ENCODE data around the gene CLEC3B. TPM values are rescaled to one million over a fixed set of nuclear protein-coding genes. Genes with fewer than 3 reads are reported as not detected.
A peak's percentile ranks its signal among the peaks of the same experiment; 100 is the strongest.

Gene CLEC3B
- total RNA-seq, 2 donors from 2014 or later, result 9.6 to 28.9 TPM

- DNase-seq, result no peak
- Histone ChIP-seq H3K9me3 (no peaks in the 10 kb centered on the region), H3K27ac (no peak overlapping the region), H3K4me1 (no peaks in the 10 kb centered on the region), H3K4me3 (no peak overlapping the region), H3K36me3 (no peaks in the 10 kb centered on the region), H3K9ac (ENCODE audit: low read depth in 2 of 2, low read length in 2 of 2) (no peak overlapping the region), H3K27me3 (no peaks in the 10 kb centered on the region)
- TF ChIP-seq, protein P1, sequence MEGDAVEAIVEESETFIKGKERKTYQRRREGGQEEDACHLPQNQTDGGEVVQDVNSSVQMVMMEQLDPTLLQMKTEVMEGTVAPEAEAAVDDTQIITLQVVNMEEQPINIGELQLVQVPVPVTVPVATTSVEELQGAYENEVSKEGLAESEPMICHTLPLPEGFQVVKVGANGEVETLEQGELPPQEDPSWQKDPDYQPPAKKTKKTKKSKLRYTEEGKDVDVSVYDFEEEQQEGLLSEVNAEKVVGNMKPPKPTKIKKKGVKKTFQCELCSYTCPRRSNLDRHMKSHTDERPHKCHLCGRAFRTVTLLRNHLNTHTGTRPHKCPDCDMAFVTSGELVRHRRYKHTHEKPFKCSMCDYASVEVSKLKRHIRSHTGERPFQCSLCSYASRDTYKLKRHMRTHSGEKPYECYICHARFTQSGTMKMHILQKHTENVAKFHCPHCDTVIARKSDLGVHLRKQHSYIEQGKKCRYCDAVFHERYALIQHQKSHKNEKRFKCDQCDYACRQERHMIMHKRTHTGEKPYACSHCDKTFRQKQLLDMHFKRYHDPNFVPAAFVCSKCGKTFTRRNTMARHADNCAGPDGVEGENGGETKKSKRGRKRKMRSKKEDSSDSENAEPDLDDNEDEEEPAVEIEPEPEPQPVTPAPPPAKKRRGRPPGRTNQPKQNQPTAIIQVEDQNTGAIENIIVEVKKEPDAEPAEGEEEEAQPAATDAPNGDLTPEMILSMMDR (IDR thresholded peaks at IDR 0.05), result no peak
- intact Hi-C loops (cut with DNase I), result no loop called here
Measured at GRCh38 chr3:45010811-45011333, 15.2 kb upstream of the CLEC3B start.

DNA sequence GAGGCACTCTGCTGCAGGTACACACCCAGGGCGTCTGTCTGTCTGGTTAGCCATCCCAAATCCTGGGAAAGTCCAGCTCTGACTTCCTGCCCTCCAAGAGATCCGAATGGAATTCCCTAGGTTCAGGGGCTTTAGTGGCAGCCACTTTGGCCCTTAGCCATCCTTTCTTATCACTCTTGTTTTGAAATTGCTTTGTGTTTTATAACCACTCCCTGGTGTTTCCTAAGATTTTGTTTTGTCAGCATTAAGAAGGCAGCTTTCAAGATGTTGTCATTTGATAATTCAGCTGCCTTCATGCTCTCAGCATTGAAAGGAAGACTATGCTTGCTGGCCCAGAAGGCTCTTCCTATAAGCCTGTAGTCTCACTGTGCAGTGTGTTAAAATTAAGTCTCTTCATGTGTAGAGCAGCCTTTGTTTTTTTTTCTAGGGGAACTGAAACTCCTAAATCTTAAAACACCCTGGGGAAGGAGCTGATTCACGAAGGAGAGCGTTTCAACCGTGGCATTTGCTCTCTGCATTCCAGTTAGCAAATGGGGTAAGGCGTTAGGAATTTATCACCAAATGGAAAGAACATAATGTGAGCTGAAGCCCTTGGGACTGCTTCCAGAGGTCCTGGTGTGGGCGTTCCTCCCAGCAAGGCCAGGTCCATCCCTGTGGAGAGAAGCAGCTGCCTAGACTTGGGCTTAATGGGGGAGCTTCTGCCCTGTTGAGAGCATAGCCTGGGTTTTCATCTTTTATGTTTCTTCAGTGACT, 14.2 kb upstream of the CLEC3B start:
- no peaks in the 10 kb centered on the region for H3K4me1 ChIP-seq
- H3K36me3 ChIP-seq, result no peaks in the 10 kb centered on the region
- H3K27ac ChIP-seq, result peak overlapping the region; percentile 30
- intact Hi-C loops (cut with DNase I), result no loop called here
- no peaks in the 10 kb centered on the region for H3K27me3 ChIP-seq
- H3K9ac ChIP-seq (ENCODE audit: low read depth in 2 of 2, low read length in 2 of 2), result no peak overlapping the region
- no peak overlapping the region for H3K4me3 ChIP-seq
- no peaks in the 10 kb centered on the region for H3K9me3 ChIP-seq
- TF ChIP-seq, protein P1 (IDR thresholded peaks at IDR 0.05), result no peak
- DNase-seq, result no peak

DNA sequence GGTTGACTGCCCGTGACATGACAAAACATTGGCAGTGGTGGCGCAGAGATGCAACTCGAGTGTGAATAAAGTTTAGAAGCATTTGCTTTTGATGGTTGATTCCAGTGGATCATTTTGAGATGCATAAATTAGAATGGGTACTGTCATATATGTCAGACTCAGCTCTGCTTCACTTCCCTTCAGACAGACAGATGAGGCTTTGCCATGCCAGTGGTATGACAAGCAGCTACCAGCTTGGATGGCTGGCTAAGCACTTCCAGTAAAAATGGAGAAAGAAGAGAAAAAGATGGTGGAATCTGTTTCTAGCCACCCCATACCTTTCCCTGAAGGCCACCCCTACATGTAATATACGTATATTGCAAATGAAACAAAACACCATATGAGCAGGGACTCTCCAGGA, 13.5 kb upstream of the CLEC3B start:
- Histone ChIP-seq H3K27me3 (no peaks in the 10 kb centered on the region), H3K9me3 (no peaks in the 10 kb centered on the region), H3K27ac (peak overlapping the region; percentile 30), H3K36me3 (no peaks in the 10 kb centered on the region), H3K9ac (ENCODE audit: low read depth in 2 of 2, low read length in 2 of 2) (no peak overlapping the region), H3K4me1 (no peaks in the 10 kb centered on the region), H3K4me3 (no peak overlapping the region)
- intact Hi-C loops (cut with DNase I), result no loop called here
- DNase-seq, result no peak
- TF ChIP-seq, protein P1 (IDR thresholded peaks at IDR 0.05), result no peak

- Histone ChIP-seq H3K27ac (no peak overlapping the region), H3K4me1 (no peaks in the 10 kb centered on the region), H3K4me3 (no peak overlapping the region), H3K9ac (ENCODE audit: low read depth in 2 of 2, low read length in 2 of 2) (no peak overlapping the region), H3K36me3 (no peaks in the 10 kb centered on the region), H3K27me3 (no peaks in the 10 kb centered on the region), H3K9me3 (no peaks in the 10 kb centered on the region)
- intact Hi-C loops (cut with DNase I), result no loop called here
- TF ChIP-seq, protein P1 (IDR thresholded peaks at IDR 0.05), result no peak
- no peak for DNase-seq
Measured at GRCh38 chr3:45016916-45017315, 9.2 kb upstream of the CLEC3B start.

- no peak overlapping the region for H3K27ac ChIP-seq
- no peaks in the 10 kb centered on the region for H3K27me3 ChIP-seq
- intact Hi-C loops (cut with DNase I), result no loop called here
- H3K4me3 ChIP-seq, result no peak overlapping the region
- no peaks in the 10 kb centered on the region for H3K4me1 ChIP-seq
- H3K36me3 ChIP-seq, result no peaks in the 10 kb centered on the region
- DNase-seq, result no peak
- no peak overlapping the region for H3K9ac ChIP-seq (ENCODE audit: low read depth in 2 of 2, low read length in 2 of 2)
- TF ChIP-seq, protein P1 (IDR thresholded peaks at IDR 0.05), result no peak
- no peaks in the 10 kb centered on the region for H3K9me3 ChIP-seq
Measured at GRCh38 chr3:45017821-45018220, 8.3 kb upstream of the CLEC3B start.
